ENCODE results near the gene MEGF8.

MEGF8 gene

GRCh38 chr19:42325308-42325895, at the start of gene MEGF8:
Gene MEGF8, plus strand, starts transcription at chr19:42325635. Its CDS starts 609 bp downstream, at chr19:42326244.
- H3K4me3 ChIP-seq (ENCODE audit: low read length): peak within 1 kb of the TSS; percentile 95
- peaks cover 10% of the 10 kb centered on the region for H3K27me3 ChIP-seq (ENCODE audit: control insufficient read depth, insufficient read depth, low read length)
- peaks cover 9% of the 10 kb centered on the region for H3K4me1 ChIP-seq (ENCODE audit: control insufficient read depth, insufficient read depth, low read length)
- H3K36me3 ChIP-seq (ENCODE audit: control insufficient read depth, insufficient read depth, low read length): no peaks in the 10 kb centered on the region
- peak within 1 kb of the TSS; percentile 71 for H3K9ac ChIP-seq (ENCODE audit: low read length)
- H3K27ac ChIP-seq (ENCODE audit: low read depth, low read length): peak within 1 kb of the TSS; percentile 79

GRCh38 chr19:42276284-42276683, 49.2 kb upstream of the MEGF8 start:
- Histone ChIP-seq H3K36me3 (ENCODE audit: control insufficient read depth, insufficient read depth, low read length) (peaks cover 13% of the 10 kb centered on the region), H3K9ac (ENCODE audit: low read length) (no peak overlapping the region), H3K27me3 (ENCODE audit: control insufficient read depth, insufficient read depth, low read length) (no peaks in the 10 kb centered on the region), H3K4me3 (ENCODE audit: low read length) (no peak overlapping the region), H3K4me1 (ENCODE audit: control insufficient read depth, insufficient read depth, low read length) (peaks cover 30% of the 10 kb centered on the region), H3K27ac (ENCODE audit: low read depth, low read length) (no peak overlapping the region)

- no peak overlapping the region for H3K4me3 ChIP-seq (ENCODE audit: low read length)
- peaks cover 13% of the 10 kb centered on the region for H3K36me3 ChIP-seq (ENCODE audit: control insufficient read depth, insufficient read depth, low read length)
- H3K4me1 ChIP-seq (ENCODE audit: control insufficient read depth, insufficient read depth, low read length): peaks cover 34% of the 10 kb centered on the region
- peak overlapping the region; percentile 16 for H3K27ac ChIP-seq (ENCODE audit: low read depth, low read length)
- H3K9ac ChIP-seq (ENCODE audit: low read length): no peak overlapping the region
- no peaks in the 10 kb centered on the region for H3K27me3 ChIP-seq (ENCODE audit: control insufficient read depth, insufficient read depth, low read length)
These were observed 48.6 kb upstream of the MEGF8 start for GRCh38 chr19:42276821-42277220.

- H3K36me3 ChIP-seq (ENCODE audit: control insufficient read depth, insufficient read depth, low read length): peaks cover 13% of the 10 kb centered on the region
- H3K4me3 ChIP-seq (ENCODE audit: low read length): no peak overlapping the region
- peak overlapping the region; percentile 93 for H3K27ac ChIP-seq (ENCODE audit: low read depth, low read length)
- no peak overlapping the region for H3K9ac ChIP-seq (ENCODE audit: low read length)
- no peaks in the 10 kb centered on the region for H3K27me3 ChIP-seq (ENCODE audit: control insufficient read depth, insufficient read depth, low read length)
- peaks cover 42% of the 10 kb centered on the region for H3K4me1 ChIP-seq (ENCODE audit: control insufficient read depth, insufficient read depth, low read length)
These were observed 47.5 kb upstream of the MEGF8 start for GRCh38 chr19:42277821-42278451.

- H3K36me3 ChIP-seq (ENCODE audit: control insufficient read depth, insufficient read depth, low read length): peaks cover 7% of the 10 kb centered on the region
- no peaks in the 10 kb centered on the region for H3K27me3 ChIP-seq (ENCODE audit: control insufficient read depth, insufficient read depth, low read length)
- H3K4me1 ChIP-seq (ENCODE audit: control insufficient read depth, insufficient read depth, low read length): peaks cover 47% of the 10 kb centered on the region
- H3K9ac ChIP-seq (ENCODE audit: low read length): peak overlapping the region; percentile 14
- peak overlapping the region; percentile 9 for H3K4me3 ChIP-seq (ENCODE audit: low read length)
- peak overlapping the region; percentile 93 for H3K27ac ChIP-seq (ENCODE audit: low read depth, low read length)
These were observed 46.8 kb upstream of the MEGF8 start for GRCh38 chr19:42278452-42279154.

- Histone ChIP-seq H3K27ac (ENCODE audit: low read depth, low read length) (peak overlapping the region; percentile 93), H3K4me3 (ENCODE audit: low read length) (peak overlapping the region; percentile 82), H3K4me1 (ENCODE audit: control insufficient read depth, insufficient read depth, low read length) (peaks cover 47% of the 10 kb centered on the region), H3K27me3 (ENCODE audit: control insufficient read depth, insufficient read depth, low read length) (no peaks in the 10 kb centered on the region), H3K9ac (ENCODE audit: low read length) (peak overlapping the region; percentile 14), H3K36me3 (ENCODE audit: control insufficient read depth, insufficient read depth, low read length) (peaks cover under 1% of the 10 kb centered on the region)
These were observed 46.1 kb upstream of the MEGF8 start for GRCh38 chr19:42279155-42279901.

- peak overlapping the region; percentile 47 for H3K9ac ChIP-seq (ENCODE audit: low read length)
These were observed 45.3 kb upstream of the MEGF8 start for GRCh38 chr19:42279902-42280814.

GRCh38 chr19:42280815-42281145, 44.7 kb upstream of the MEGF8 start:
- no peak overlapping the region for H3K9ac ChIP-seq (ENCODE audit: low read length)
- H3K4me3 ChIP-seq (ENCODE audit: low read length): peak overlapping the region; percentile 82
- H3K4me1 ChIP-seq (ENCODE audit: control insufficient read depth, insufficient read depth, low read length): peaks cover 55% of the 10 kb centered on the region
- no peaks in the 10 kb centered on the region for H3K27me3 ChIP-seq (ENCODE audit: control insufficient read depth, insufficient read depth, low read length)
- H3K36me3 ChIP-seq (ENCODE audit: control insufficient read depth, insufficient read depth, low read length): no peaks in the 10 kb centered on the region
- peak overlapping the region; percentile 93 for H3K27ac ChIP-seq (ENCODE audit: low read depth, low read length)

More at GRCh38 chr19:42279902-42280814, 45.3 kb upstream of the MEGF8 start:
- Histone ChIP-seq H3K36me3 (ENCODE audit: control insufficient read depth, insufficient read depth, low read length) (no peaks in the 10 kb centered on the region), H3K4me3 (ENCODE audit: low read length) (peak overlapping the region; percentile 82), H3K27ac (ENCODE audit: low read depth, low read length) (peak overlapping the region; percentile 93), H3K4me1 (ENCODE audit: control insufficient read depth, insufficient read depth, low read length) (peaks cover 51% of the 10 kb centered on the region), H3K27me3 (ENCODE audit: control insufficient read depth, insufficient read depth, low read length) (no peaks in the 10 kb centered on the region)

GRCh38 chr19:42281146-42281826, 44.1 kb upstream of the MEGF8 start:
- no peaks in the 10 kb centered on the region for H3K27me3 ChIP-seq (ENCODE audit: control insufficient read depth, insufficient read depth, low read length)
- no peaks in the 10 kb centered on the region for H3K36me3 ChIP-seq (ENCODE audit: control insufficient read depth, insufficient read depth, low read length)
- peak overlapping the region; percentile 50 for H3K4me3 ChIP-seq (ENCODE audit: low read length)
- H3K9ac ChIP-seq (ENCODE audit: low read length): no peak overlapping the region
- H3K27ac ChIP-seq (ENCODE audit: low read depth, low read length): peak overlapping the region; percentile 93
- H3K4me1 ChIP-seq (ENCODE audit: control insufficient read depth, insufficient read depth, low read length): peaks cover 60% of the 10 kb centered on the region

- Histone ChIP-seq H3K36me3 (ENCODE audit: control insufficient read depth, insufficient read depth, low read length) (no peaks in the 10 kb centered on the region), H3K27ac (ENCODE audit: low read depth, low read length) (peak overlapping the region; percentile 93), H3K27me3 (ENCODE audit: control insufficient read depth, insufficient read depth, low read length) (no peaks in the 10 kb centered on the region), H3K4me1 (ENCODE audit: control insufficient read depth, insufficient read depth, low read length) (peaks cover 60% of the 10 kb centered on the region), H3K9ac (ENCODE audit: low read length) (no peak overlapping the region), H3K4me3 (ENCODE audit: low read length) (no peak overlapping the region)
These were observed 43.3 kb upstream of the MEGF8 start for GRCh38 chr19:42281827-42282762.
